Left renal pelvis (tissue), 4 donors: Measurements from ENCODE around the gene OR2A5. TPM values are rescaled to one million over a fixed set of nuclear protein-coding genes. Genes with fewer than 3 reads are reported as not detected.

Experiments
- polyA plus RNA-seq, 4 donors: library from polyadenylated mRNA; unstranded; fragments of 120-200 nt; gene quantifications; one replicate each; pipeline ENCODE4 v1.2.1, GENCODE V29; 2013; ENCODE audit not compliant: insufficient read length in 4 of 4

The OR2A5 gene
- polyA plus RNA-seq, 4 donors, result 0.06 TPM; not detected in 2

Other genes with a start within 250 kb of the OR2A5 start
- gene TCAF1, start 146.8 kb upstream of the OR2A5 start, polyA plus RNA-seq, result 10 to 100 TPM; 74.8 to 85.9 (median 78.6) TPM
- not detected for gene OR2F2, start 113.7 kb upstream of the OR2A5 start, polyA plus RNA-seq
- gene OR2F1, start 94.1 kb upstream of the OR2A5 start, polyA plus RNA-seq, result under 1 TPM in 2 of 4 donors, not detected in 2; 0.15 to 0.18 TPM
- gene OR6B1, start 48.6 kb upstream of the OR2A5 start, polyA plus RNA-seq, result not detected
- gene OR2A25, start 20.9 kb downstream of the OR2A5 start, polyA plus RNA-seq, result under 1 TPM in 1 of 4 donors, not detected in 3; 0.18 TPM
- under 1 TPM in 2 of 4 donors, not detected in 2; 0.07 to 0.11 TPM for gene OR2A12, start 37.3 kb downstream of the OR2A5 start, polyA plus RNA-seq
- not detected for gene OR2A2, start 60.6 kb downstream of the OR2A5 start, polyA plus RNA-seq
- gene OR2A14, start 74.2 kb downstream of the OR2A5 start, polyA plus RNA-seq, result under 1 TPM in 1 of 4 donors, not detected in 3; 0.09 TPM
- 10 to 100 TPM in 1 of 4 donors, 1 to 10 TPM in 2, under 1 TPM in 1; 0.30 to 19.3 (median 5.3) TPM for gene CTAGE4, start 134.5 kb downstream of the OR2A5 start, polyA plus RNA-seq
- 10 to 100 TPM in 3 of 4 donors, 1 to 10 TPM in 1; 5.5 to 28.1 (median 20.2) TPM for gene ARHGEF35, start 146.9 kb downstream of the OR2A5 start, polyA plus RNA-seq
- 1 to 10 TPM in 3 of 4 donors, under 1 TPM in 1; 0.53 to 2.0 (median 1.5) TPM for gene OR2A42, start 190.7 kb downstream of the OR2A5 start, polyA plus RNA-seq
- gene OR2A7, start 215.8 kb downstream of the OR2A5 start, polyA plus RNA-seq, result 10 to 100 TPM in 2 of 4 donors, 1 to 10 TPM in 2; 5.4 to 18.4 (median 10.1) TPM
- 1 to 10 TPM; 3.5 to 9.5 (median 4.0) TPM for gene CTAGE8, start 220.3 kb downstream of the OR2A5 start, polyA plus RNA-seq